ENCODE measurements around the gene MED13L.

MED13L gene

DNA sequence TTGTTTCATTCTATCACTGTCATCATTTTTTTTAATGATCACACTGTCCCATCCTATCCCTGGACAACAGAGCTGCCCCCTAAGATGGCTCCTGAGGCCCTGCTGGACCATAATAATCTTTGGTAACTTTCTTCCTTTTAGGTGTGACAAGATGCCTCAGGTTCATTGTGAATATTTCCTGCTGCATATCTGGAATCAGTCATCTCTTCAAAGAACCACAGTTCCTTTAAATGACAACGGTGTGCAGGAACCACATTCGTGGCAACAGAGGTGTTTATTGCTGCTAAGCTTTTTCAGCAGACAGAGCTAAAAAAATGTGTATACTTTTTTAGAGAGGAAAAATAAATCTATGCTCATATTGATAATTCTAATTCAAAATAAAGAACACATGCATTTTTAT lies 312.9 kb downstream of the MED13L start:
- DNase-seq: no peak
- Mint-ChIP-seq H3K9me3 (no peaks in the 10 kb centered on the region), H3K36me3 (ENCODE audit: low read depth) (peaks cover 71% of the 10 kb centered on the region), H3K4me3 (no peak overlapping the region), H3K27ac (no peak overlapping the region), H3K4me1 (peaks cover 4% of the 10 kb centered on the region), H3K27me3 (ENCODE audit: low read depth, poor library complexity) (no peaks in the 10 kb centered on the region)
- TF ChIP-seq, protein P1, sequence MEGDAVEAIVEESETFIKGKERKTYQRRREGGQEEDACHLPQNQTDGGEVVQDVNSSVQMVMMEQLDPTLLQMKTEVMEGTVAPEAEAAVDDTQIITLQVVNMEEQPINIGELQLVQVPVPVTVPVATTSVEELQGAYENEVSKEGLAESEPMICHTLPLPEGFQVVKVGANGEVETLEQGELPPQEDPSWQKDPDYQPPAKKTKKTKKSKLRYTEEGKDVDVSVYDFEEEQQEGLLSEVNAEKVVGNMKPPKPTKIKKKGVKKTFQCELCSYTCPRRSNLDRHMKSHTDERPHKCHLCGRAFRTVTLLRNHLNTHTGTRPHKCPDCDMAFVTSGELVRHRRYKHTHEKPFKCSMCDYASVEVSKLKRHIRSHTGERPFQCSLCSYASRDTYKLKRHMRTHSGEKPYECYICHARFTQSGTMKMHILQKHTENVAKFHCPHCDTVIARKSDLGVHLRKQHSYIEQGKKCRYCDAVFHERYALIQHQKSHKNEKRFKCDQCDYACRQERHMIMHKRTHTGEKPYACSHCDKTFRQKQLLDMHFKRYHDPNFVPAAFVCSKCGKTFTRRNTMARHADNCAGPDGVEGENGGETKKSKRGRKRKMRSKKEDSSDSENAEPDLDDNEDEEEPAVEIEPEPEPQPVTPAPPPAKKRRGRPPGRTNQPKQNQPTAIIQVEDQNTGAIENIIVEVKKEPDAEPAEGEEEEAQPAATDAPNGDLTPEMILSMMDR (IDR thresholded peaks at IDR 0.05): no peak

DNA sequence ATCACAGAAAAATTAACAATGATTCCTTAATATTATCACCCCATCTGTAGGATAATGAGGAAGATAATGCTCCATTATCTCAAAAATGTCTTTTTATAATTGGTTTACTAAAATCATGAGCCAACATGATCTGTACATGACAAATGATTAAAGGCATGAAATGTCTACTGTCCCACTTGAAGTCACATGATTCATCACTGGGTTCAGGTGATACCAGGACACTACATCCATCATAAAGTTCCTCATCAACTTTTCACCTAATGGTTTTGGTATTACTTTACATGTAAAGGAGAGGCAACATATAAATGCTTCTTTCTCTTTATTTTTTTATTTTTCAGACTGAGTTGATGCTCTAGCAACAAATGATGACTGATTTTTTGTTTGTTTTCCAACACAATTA lies 313.3 kb downstream of the MED13L start:
- no peaks in the 10 kb centered on the region for H3K9me3 Mint-ChIP-seq

DNA sequence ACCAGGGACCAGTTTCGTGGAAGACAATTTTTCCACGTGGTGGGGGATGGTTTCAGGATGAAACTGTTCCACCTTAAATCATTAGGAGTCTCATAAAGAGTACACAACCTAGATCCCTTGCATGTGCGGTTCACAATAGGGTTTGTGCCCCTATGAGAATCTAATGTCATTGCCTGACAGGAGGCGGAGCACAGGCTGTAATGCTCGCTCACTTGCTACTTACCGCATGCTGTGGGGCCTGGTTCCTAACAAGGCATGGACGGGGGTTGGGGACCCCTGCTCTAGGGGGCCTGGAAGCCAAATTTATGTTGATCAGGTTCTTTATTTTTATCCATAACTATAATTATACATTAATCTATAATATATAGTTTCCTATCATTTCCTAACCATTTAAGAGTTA lies 315.3 kb downstream of the MED13L start:
- Mint-ChIP-seq H3K27me3 (ENCODE audit: low read depth, poor library complexity) (no peaks in the 10 kb centered on the region), H3K27ac (no peak overlapping the region), H3K4me3 (no peak overlapping the region), H3K9me3 (no peaks in the 10 kb centered on the region), H3K36me3 (ENCODE audit: low read depth) (peaks cover 58% of the 10 kb centered on the region), H3K4me1 (peaks cover 4% of the 10 kb centered on the region)
- DNase-seq: no peak
- TF ChIP-seq, protein P1 (IDR thresholded peaks at IDR 0.05): no peak

More for the DNA sequence above, 313.3 kb downstream of the MED13L start:
- H3K4me1 Mint-ChIP-seq: peaks cover 4% of the 10 kb centered on the region
- TF ChIP-seq, protein P1 (IDR thresholded peaks at IDR 0.05): no peak
- H3K4me3 Mint-ChIP-seq: no peak overlapping the region
- H3K27ac Mint-ChIP-seq: no peak overlapping the region
- DNase-seq: no peak
- H3K27me3 Mint-ChIP-seq (ENCODE audit: low read depth, poor library complexity): no peaks in the 10 kb centered on the region
- peaks cover 67% of the 10 kb centered on the region for H3K36me3 Mint-ChIP-seq (ENCODE audit: low read depth)

DNA sequence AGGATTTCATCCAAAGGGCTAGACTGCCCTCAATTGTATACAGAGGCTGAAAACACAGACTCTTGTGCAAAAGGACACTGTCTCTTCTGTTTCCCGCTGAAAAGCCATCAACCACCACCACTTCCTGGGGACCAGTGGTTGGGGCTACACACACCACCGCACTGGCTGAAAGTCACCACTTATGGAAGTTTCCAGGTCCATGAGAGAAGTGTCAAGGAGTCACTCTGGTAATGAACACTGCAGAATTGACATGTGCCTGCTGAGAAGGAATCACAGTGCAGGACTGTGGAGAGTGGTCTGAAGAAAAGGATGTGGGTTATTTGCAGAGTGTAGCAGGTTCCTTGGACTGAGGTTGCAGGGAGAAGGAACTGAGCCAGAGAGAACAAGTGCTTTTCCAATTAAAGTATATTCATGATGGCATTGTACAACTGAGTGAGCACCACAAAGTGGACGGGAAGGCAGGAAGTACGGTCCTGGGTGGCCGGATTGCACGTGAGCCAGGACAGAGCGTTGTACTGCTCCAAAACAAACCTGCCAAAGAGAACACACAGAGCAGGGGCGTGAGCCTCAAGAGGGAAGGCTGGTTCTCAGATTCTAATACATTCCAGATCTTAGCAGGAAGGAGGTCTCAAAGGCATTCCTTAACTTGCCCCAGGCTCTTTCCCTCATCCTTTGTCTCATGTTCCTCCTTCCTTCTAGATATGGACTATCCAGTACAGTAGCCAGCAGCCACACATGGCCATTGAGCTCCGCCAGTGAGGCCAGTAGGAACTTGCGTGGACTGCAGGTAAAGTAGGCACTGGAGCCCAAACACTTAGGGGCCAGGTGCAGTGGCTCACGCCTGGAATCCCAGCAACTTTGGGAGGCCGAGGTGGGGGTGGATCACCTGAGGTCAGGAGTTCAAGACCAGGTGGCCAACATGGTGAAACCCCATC lies 316.4 kb downstream of the MED13L start:
- TF ChIP-seq, protein P1 (IDR thresholded peaks at IDR 0.05): no peak
- no peak for DNase-seq
- Mint-ChIP-seq H3K4me3 (no peak overlapping the region), H3K27ac (peak overlapping the region; percentile 30), H3K36me3 (ENCODE audit: low read depth) (peaks cover 50% of the 10 kb centered on the region), H3K9me3 (no peaks in the 10 kb centered on the region), H3K27me3 (ENCODE audit: low read depth, poor library complexity) (no peaks in the 10 kb centered on the region), H3K4me1 (peaks cover 4% of the 10 kb centered on the region)

DNA sequence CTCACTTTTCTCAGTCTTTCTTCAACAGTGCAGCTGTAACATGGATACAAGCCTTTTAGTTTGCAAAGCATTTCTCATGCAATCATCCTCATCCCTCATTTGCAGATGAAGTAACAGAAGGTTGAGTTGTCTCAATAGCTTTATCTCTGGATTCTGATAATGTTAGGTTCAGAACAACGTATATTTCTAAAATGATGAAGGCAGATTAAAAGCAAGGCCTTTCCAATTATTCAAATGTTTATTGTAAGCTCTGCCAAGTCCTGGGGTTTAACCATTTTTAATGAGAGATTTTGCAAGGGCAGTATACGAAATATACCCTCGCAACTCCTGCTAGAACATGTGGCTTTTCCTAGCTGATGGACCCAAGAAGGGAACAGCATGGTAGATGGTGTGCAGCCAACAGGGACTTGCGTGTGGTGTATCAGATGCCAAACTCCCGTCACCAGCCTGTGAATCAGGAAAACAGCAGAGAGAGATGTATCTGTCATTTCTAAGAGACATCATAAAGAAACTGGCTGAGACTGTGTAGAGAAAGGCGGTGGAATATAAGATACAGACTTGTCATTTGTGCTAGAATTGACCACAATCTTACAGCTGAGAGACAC lies 319.7 kb downstream of the MED13L start:
- no peaks in the 10 kb centered on the region for H3K9me3 Mint-ChIP-seq
- no peak for DNase-seq
- peaks cover 12% of the 10 kb centered on the region for H3K4me1 Mint-ChIP-seq
- TF ChIP-seq, protein P1 (IDR thresholded peaks at IDR 0.05): no peak
- H3K4me3 Mint-ChIP-seq: no peak overlapping the region
- no peak overlapping the region for H3K27ac Mint-ChIP-seq
- no peaks in the 10 kb centered on the region for H3K27me3 Mint-ChIP-seq (ENCODE audit: low read depth, poor library complexity)
- peaks cover 29% of the 10 kb centered on the region for H3K36me3 Mint-ChIP-seq (ENCODE audit: low read depth)

All from nephron progenitor cell (in vitro differentiated cells).